ENCODE measurements around the gene MATR3.

The MATR3 gene

DNA sequence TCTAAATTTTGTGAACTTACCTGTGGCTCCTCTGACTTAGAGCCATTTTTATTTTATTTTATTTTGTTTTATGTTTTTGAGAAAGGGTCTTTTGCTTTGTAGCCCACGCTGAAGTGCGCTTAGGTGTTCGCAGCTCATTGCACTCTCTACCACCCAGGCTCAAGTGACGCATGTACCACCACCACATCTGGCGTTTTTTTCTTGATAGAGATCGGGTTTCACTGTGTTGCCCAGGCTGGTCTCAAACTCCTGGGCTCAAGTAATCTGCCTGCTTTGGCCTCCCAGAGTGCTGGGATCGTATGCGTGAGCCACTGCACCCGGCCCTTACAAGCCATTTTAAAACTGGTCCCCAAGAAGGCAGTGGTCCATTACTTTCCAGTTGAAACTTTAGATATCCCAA is 18.5 kb downstream of the MATR3 start:
- no peak overlapping the region for H3K4me3 ChIP-seq (ENCODE audit: insufficient read depth, low read length, poor library complexity, severe bottlenecking)
- no peak overlapping the region for H2AFZ ChIP-seq (ENCODE audit: low read depth, low read length, severe bottlenecking)
- H3K4me2 ChIP-seq (ENCODE audit: low read depth, low read length, poor library complexity, severe bottlenecking): no peak overlapping the region
- no peaks in the 10 kb centered on the region for H3K9me2 ChIP-seq (replicated peaks; ENCODE audit: insufficient read depth, low read length)
- no peak overlapping the region for H3K27ac ChIP-seq (ENCODE audit: low read depth, low read length)
- H3K36me3 ChIP-seq (ENCODE audit: low read length): peaks cover 48% of the 10 kb centered on the region
- no peak overlapping the region for H3K9ac ChIP-seq (ENCODE audit: low read length)
- H3K79me2 ChIP-seq (ENCODE audit: insufficient read depth, low read length): peaks cover 100% of the 10 kb centered on the region
- TF ChIP-seq EZH2phosphoT487 (conservative IDR thresholded peaks at IDR 0.05; ENCODE audit: low read length): no peak
- TF ChIP-seq, protein P1, sequence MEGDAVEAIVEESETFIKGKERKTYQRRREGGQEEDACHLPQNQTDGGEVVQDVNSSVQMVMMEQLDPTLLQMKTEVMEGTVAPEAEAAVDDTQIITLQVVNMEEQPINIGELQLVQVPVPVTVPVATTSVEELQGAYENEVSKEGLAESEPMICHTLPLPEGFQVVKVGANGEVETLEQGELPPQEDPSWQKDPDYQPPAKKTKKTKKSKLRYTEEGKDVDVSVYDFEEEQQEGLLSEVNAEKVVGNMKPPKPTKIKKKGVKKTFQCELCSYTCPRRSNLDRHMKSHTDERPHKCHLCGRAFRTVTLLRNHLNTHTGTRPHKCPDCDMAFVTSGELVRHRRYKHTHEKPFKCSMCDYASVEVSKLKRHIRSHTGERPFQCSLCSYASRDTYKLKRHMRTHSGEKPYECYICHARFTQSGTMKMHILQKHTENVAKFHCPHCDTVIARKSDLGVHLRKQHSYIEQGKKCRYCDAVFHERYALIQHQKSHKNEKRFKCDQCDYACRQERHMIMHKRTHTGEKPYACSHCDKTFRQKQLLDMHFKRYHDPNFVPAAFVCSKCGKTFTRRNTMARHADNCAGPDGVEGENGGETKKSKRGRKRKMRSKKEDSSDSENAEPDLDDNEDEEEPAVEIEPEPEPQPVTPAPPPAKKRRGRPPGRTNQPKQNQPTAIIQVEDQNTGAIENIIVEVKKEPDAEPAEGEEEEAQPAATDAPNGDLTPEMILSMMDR (IDR thresholded peaks at IDR 0.05; ENCODE audit: insufficient read depth, low read length, poor library complexity, severe bottlenecking): no peak
- peaks cover 52% of the 10 kb centered on the region for H3F3A ChIP-seq (ENCODE audit: insufficient read depth)
- H3K27me3 ChIP-seq (ENCODE audit: low read length): no peaks in the 10 kb centered on the region
- H3K9me3 ChIP-seq (ENCODE audit: insufficient read depth, low read length): no peaks in the 10 kb centered on the region
- H4K20me1 ChIP-seq (ENCODE audit: low read depth, low read length): peaks cover 85% of the 10 kb centered on the region

- Histone ChIP-seq H2AFZ (ENCODE audit: low read depth, low read length, severe bottlenecking) (no peak overlapping the region), H3K9me2 (replicated peaks; ENCODE audit: insufficient read depth, low read length) (no peaks in the 10 kb centered on the region), H4K20me1 (ENCODE audit: low read depth, low read length) (peaks cover 72% of the 10 kb centered on the region), H3K4me3 (ENCODE audit: insufficient read depth, low read length, poor library complexity, severe bottlenecking) (no peak overlapping the region), H3K79me2 (ENCODE audit: insufficient read depth, low read length) (peaks cover 96% of the 10 kb centered on the region), H3K9me3 (ENCODE audit: insufficient read depth, low read length) (no peaks in the 10 kb centered on the region), H3K36me3 (ENCODE audit: low read length) (peaks cover 69% of the 10 kb centered on the region), H3F3A (ENCODE audit: insufficient read depth) (peaks cover 43% of the 10 kb centered on the region), H3K27ac (ENCODE audit: low read depth, low read length) (no peak overlapping the region), H3K9ac (ENCODE audit: low read length) (no peak overlapping the region), H3K27me3 (ENCODE audit: low read length) (no peaks in the 10 kb centered on the region), H3K4me2 (ENCODE audit: low read depth, low read length, poor library complexity, severe bottlenecking) (no peak overlapping the region)
- TF ChIP-seq, protein P1 (IDR thresholded peaks at IDR 0.05; ENCODE audit: insufficient read depth, low read length, poor library complexity, severe bottlenecking): no peak
- no peak for TF ChIP-seq EZH2phosphoT487 (conservative IDR thresholded peaks at IDR 0.05; ENCODE audit: low read length)
Measured at GRCh38 chr5:139314276-139314675, 20.7 kb downstream of the MATR3 start.

GRCh38 chr5:139315056-139315615 is 21.6 kb downstream of the MATR3 start:
- Histone ChIP-seq H3K27me3 (ENCODE audit: low read length) (no peaks in the 10 kb centered on the region), H3K36me3 (ENCODE audit: low read length) (peaks cover 71% of the 10 kb centered on the region)

More at GRCh38 chr5:139315056-139315615, 21.6 kb downstream of the MATR3 start:
- TF ChIP-seq, protein P1 (IDR thresholded peaks at IDR 0.05; ENCODE audit: insufficient read depth, low read length, poor library complexity, severe bottlenecking): no peak
- TF ChIP-seq EZH2phosphoT487 (conservative IDR thresholded peaks at IDR 0.05; ENCODE audit: low read length): no peak
- H3K79me2 ChIP-seq (ENCODE audit: insufficient read depth, low read length): peaks cover 93% of the 10 kb centered on the region
- H3K9me2 ChIP-seq (replicated peaks; ENCODE audit: insufficient read depth, low read length): no peaks in the 10 kb centered on the region
- no peak overlapping the region for H2AFZ ChIP-seq (ENCODE audit: low read depth, low read length, severe bottlenecking)
- H3K4me3 ChIP-seq (ENCODE audit: insufficient read depth, low read length, poor library complexity, severe bottlenecking): no peak overlapping the region
- peaks cover 64% of the 10 kb centered on the region for H4K20me1 ChIP-seq (ENCODE audit: low read depth, low read length)
- H3K9ac ChIP-seq (ENCODE audit: low read length): no peak overlapping the region
- H3K4me2 ChIP-seq (ENCODE audit: low read depth, low read length, poor library complexity, severe bottlenecking): no peak overlapping the region
- H3K9me3 ChIP-seq (ENCODE audit: insufficient read depth, low read length): no peaks in the 10 kb centered on the region
- no peak overlapping the region for H3K27ac ChIP-seq (ENCODE audit: low read depth, low read length)
- peaks cover 37% of the 10 kb centered on the region for H3F3A ChIP-seq (ENCODE audit: insufficient read depth)
